Measurements from ENCODE around the gene UBAC1.

The UBAC1 gene

DNA sequence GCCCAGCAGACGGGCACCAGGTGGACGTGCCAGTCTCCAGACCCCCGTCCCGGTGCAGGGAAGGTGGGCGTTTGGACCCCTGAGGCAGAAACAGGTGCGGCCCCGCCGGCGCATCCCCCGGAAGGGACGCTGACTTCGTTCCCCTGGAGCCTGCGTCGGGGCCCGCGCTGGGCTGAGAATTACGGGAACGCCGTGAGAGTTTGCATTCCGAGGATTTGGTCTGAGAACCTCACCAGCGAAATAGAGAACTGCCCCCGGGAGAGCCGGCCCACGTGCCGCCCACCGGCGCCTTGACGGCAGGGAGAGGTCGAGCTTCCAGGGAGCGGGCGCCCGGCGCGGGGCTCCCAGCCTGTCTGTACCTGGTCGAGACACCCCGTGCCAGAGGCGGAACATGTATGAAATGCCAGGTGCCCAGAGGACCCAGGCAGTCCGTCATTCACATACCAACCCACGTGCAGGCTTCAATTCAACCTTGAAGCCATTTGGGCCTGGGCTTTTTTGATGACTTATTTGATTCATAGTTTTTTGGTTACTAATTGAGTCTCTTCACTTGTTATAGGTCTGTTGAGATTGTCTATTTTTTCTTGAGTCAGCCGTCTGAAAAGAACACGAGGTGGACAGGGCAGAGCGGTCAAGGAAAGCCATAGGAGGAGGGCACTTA, 53.0 kb downstream of the UBAC1 start:
- no peak for DNase-seq (ENCODE audit: extremely low read depth, low read depth)
- peak overlapping the region; percentile 65 for H3K4me3 ChIP-seq (replicated peaks; ENCODE audit: low read depth, low read length)
- TF ChIP-seq, protein P1, sequence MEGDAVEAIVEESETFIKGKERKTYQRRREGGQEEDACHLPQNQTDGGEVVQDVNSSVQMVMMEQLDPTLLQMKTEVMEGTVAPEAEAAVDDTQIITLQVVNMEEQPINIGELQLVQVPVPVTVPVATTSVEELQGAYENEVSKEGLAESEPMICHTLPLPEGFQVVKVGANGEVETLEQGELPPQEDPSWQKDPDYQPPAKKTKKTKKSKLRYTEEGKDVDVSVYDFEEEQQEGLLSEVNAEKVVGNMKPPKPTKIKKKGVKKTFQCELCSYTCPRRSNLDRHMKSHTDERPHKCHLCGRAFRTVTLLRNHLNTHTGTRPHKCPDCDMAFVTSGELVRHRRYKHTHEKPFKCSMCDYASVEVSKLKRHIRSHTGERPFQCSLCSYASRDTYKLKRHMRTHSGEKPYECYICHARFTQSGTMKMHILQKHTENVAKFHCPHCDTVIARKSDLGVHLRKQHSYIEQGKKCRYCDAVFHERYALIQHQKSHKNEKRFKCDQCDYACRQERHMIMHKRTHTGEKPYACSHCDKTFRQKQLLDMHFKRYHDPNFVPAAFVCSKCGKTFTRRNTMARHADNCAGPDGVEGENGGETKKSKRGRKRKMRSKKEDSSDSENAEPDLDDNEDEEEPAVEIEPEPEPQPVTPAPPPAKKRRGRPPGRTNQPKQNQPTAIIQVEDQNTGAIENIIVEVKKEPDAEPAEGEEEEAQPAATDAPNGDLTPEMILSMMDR (IDR thresholded peaks at IDR 0.05; ENCODE audit: low read depth, low read length, missing control alignments): no peak

DNA sequence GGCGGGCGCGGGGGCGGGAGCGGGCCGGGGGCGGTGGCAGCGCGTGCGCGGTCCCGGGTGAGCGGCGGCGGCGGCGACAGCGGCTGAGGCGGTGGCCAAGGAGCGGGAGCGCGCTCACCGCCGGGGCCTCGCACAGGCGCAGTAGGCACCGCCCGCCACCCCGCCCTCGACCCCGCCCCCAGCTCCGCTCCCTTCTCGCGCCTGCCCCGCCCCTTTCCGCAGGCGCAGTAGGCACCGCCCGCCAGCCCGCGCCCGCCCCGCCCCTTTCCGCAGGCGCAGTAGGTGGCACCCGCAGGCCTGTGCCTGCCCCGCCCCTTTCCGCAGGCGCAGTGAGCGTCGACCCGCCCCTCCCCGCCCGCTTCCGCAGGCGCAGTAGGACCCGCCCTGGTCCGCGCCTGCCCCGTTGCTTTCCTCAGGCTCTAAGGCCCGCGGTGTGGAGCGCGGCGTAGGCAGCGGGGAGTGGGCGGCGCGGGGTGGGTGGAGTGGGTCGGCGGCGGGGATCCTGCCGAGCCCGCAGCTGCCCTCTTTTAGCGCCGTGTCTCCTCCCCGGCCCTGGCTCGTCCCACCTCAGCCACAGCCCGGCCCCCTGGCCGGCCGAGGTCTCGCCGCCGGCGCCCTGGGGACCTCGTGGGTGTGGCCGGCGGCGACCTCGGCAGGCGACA, 53.6 kb downstream of the UBAC1 start, which contains the start of gene CAMSAP1:
Gene CAMSAP1, minus strand, starts transcription at position 116 of the 662 bp plus-strand sequence. CDS start 387 bp downstream, outside the sequence.
- TF ChIP-seq, protein P1 (IDR thresholded peaks at IDR 0.05; ENCODE audit: low read depth, low read length, missing control alignments): no peak
- peak within 1 kb of the TSS; percentile 65 for H3K4me3 ChIP-seq (replicated peaks; ENCODE audit: low read depth, low read length)
- DNase-seq (ENCODE audit: extremely low read depth, low read depth): peak; percentile 55

- DNase-seq (ENCODE audit: extremely low read depth, low read depth): no peak
- H3K4me3 ChIP-seq (replicated peaks; ENCODE audit: low read depth, low read length): peak overlapping the region; percentile 50
- TF ChIP-seq, protein P1 (IDR thresholded peaks at IDR 0.05; ENCODE audit: low read depth, low read length, missing control alignments): no peak
These were observed 54.2 kb downstream of the UBAC1 start for GRCh38 chr9:135907006-135907430.

DNA sequence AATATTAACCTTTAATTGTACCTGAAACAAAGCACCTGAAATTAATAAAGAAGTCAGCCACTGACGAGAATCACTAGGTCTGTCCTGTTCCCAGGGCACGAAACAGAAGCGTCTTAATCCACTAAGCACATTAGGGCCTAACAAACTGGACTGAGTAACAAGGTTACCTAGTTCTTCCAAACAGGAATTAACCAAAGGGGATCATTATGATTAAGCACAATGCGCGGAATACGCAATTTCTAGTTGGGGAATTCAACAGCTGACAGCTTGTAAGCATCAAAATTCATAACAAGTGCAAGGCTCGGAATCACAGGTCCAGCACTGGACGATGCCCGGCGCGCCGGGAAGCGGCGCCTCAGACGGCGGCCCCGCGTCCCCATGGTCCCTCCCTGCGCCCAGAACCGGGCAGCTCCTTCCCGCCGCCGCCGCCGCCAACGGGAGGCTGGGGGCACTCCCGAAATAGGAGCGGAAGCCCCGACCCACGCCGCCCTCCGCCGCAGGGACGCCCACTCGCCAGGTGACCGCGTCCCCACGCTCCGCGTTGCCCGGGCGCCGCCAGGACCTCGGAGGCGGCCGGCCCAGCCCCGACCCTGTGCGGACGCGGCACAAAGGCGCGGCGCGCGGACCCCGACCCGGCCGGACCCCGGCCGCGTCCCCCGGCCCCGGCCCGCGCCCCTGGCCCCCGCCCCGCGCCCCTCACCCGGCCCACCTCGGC, 54.7 kb downstream of the UBAC1 start:
- peak overlapping the region; percentile 50 for H3K4me3 ChIP-seq (replicated peaks; ENCODE audit: low read depth, low read length)
- no peak for DNase-seq (ENCODE audit: extremely low read depth, low read depth)
- TF ChIP-seq, protein P1 (IDR thresholded peaks at IDR 0.05; ENCODE audit: low read depth, low read length, missing control alignments): no peak

- TF ChIP-seq, protein P1 (IDR thresholded peaks at IDR 0.05; ENCODE audit: low read depth, low read length, missing control alignments): no peak
- peak overlapping the region; percentile 50 for H3K4me3 ChIP-seq (replicated peaks; ENCODE audit: low read depth, low read length)
- DNase-seq (ENCODE audit: extremely low read depth, low read depth): no peak
These were observed 55.6 kb downstream of the UBAC1 start for GRCh38 chr9:135905380-135906258.

Data from HFF-Myc (cell line).